Tibial nerve (tissue), 4 donors: ENCODE measurements around the gene HSPB3. TPM values are rescaled to one million over a fixed set of nuclear protein-coding genes. Genes with fewer than 3 reads are reported as not detected.

ENCODE experiments used
- DNase-seq, 2 donors: peaks; one replicate each; pipeline ENCODE4 v3.0.0-alpha.2; 2019; ENCODE audit warnings: low spot score in 2 of 2
- H3K27ac ChIP-seq, 4 donors: fragments of 200-600 bp; sonication (generic) in 3 of 4; one replicate each; pipeline ENCODE4 v1.5.1; 2017 to 2019; ENCODE audit warnings: mild to moderate bottlenecking in 1 of 4
- H3K27me3 ChIP-seq, 2 donors: fragments of 200-600 bp; sonication (generic) in 1 of 2; one replicate each; pipeline versions ENCODE4 v1.5.1 to v1.6.0; 2017 to 2019
- H3K36me3 ChIP-seq, 3 donors: fragments of 200-600 bp; sonication (generic); one replicate each; pipeline ENCODE4 v1.5.1; 2018 to 2019
- H3K4me1 ChIP-seq, 4 donors: fragments of 200-600 bp; sonication (generic) in 3 of 4; one replicate each; pipeline ENCODE4 v1.5.1; 2017 to 2019
- H3K4me3 ChIP-seq, 4 donors: fragments of 200-600 bp; sonication (generic) in 3 of 4; one replicate each; pipeline ENCODE4 v1.5.1; 2017 to 2019; ENCODE audit warnings: mild to moderate bottlenecking in 1 of 4, moderate library complexity in 1 of 4
- H3K9me3 ChIP-seq, 4 donors: fragments of 200-600 bp; sonication (generic) in 3 of 4; one replicate each; pipeline ENCODE4 v1.5.1; 2017 to 2019
- CTCF ChIP-seq, 5 experiments: fragments of 200-600 bp in 3 of 5; fragments of 450-650 bp in 2 of 5; sonication (generic) in 3 of 5; IDR thresholded peaks; one replicate each; pipeline ENCODE4 v1.5.1; 2016 to 2019; ENCODE audit warnings: antibody characterized with exemption in 5 of 5, mild to moderate bottlenecking in 3 of 5, moderate library complexity in 2 of 5
- EP300 ChIP-seq, 2 donors: sonication (generic); formaldehyde crosslinking; IDR thresholded peaks; one replicate each; pipeline ENCODE4 v1.6.1; 2017; ENCODE audit warnings: antibody characterized with exemption in 2 of 2, mild to moderate bottlenecking in 1 of 2
- POLR2A ChIP-seq, 2 donors: fragments of 450-650 bp; IDR thresholded peaks; one replicate each; pipeline ENCODE4 v1.6.1; 2017; ENCODE audit warnings: antibody characterized with exemption in 2 of 2, mild to moderate bottlenecking in 2 of 2, moderate library complexity in 2 of 2
- WGBS, 2 donors: methylation state at CpG; one replicate each; pipeline ENCODE4 v1.1.5; 2018; 5-methylcytosine and 5-hydroxymethylcytosine counted together
- total RNA-seq, 4 donors: library from RNA; depleted of rRNA; stranded (reverse); fragments of >200 nt; gene quantifications; one replicate each; pipeline ENCODE4 v1.1.0, GENCODE V29; 2016

The HSPB3 gene
- total RNA-seq, 4 donors from 2014 or later, result 0.66 to 1.7 TPM; not detected in 2

DNA sequence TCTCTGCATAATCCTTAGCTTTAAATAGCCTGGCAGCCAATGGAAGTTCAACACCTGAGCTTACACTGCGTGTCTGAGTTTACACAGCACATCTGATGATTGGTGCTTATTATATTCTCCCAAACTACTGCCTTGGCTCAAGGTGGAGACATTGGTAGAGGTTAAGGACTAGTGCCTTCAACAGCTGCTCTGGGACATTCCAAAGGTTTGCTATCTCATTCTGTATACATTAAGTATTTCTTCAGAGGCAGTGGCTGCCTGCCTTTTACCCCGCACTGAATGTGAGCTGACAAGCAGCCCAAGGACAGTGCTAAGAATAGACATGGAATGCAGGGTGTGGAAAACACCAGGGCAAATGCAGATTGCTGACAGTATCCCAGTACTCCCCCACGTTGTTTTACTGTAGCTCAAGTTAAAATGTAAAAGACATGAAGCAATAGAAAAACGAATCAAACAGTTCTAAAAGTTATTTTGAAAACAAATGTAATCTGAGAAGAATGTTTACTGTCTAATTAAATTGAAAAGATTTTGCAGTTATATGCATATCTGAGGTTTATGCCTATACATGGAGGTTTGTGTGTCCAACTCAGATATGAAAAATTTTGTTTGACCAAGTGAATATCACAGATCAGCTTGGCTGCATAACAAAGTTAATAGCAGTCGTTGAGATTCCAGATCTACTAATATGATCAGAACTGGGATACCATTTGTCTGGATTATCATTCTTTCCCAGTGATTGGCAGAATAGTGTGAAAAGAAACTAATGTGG lies 1.8 kb downstream of the HSPB3 start:
- Histone ChIP-seq H3K36me3 (no peaks in the 10 kb centered on the region), H3K27me3 (no peaks in the 10 kb centered on the region), H3K4me1 (peaks cover 0 to 9% (median 3%) of the 10 kb centered on the region in 4 donors), H3K4me3 (no peak overlapping the region), H3K27ac (no peak overlapping the region), H3K9me3 (no peaks in the 10 kb centered on the region)
- TF ChIP-seq EP300 (IDR thresholded peaks at IDR 0.05) (no peak), CTCF (IDR thresholded peaks at IDR 0.05) (no peak), POLR2A (IDR thresholded peaks at IDR 0.05) (no peak)
- 27 to 31% methylated on average over 5 of the region's 5 CpGs for WGBS, 2 donors
- DNase-seq, result no peak

DNA sequence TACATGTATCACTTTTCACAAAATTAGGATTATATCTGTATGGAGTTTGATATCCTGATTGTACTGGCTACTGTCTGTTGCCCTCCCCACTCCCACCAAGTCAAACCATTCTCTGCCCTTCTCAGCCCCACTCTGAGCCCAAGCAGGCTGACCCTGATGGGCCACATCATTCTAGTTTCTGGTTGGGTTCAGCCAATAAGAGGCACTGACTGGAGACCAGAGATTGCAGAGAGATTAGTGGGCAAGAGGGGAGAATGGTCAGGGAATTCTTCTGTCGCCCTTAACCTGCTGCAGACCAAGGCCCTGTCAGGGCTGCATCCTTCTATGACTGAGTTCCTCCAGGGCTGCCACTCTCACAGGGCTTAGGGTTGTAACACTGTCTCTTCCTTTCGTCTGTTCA lies 2.7 kb downstream of the HSPB3 start:
- WGBS, 2 donors, result 88% methylated on average over 2 of the region's 2 CpGs
- Histone ChIP-seq H3K9me3 (no peaks in the 10 kb centered on the region), H3K36me3 (no peaks in the 10 kb centered on the region), H3K27me3 (no peaks in the 10 kb centered on the region), H3K4me3 (no peak overlapping the region), H3K4me1 (peaks cover 0 to 9% (median 3%) of the 10 kb centered on the region in 4 donors), H3K27ac (no peak overlapping the region)
- no peak for DNase-seq
- TF ChIP-seq EP300 (IDR thresholded peaks at IDR 0.05) (no peak), CTCF (IDR thresholded peaks at IDR 0.05) (no peak), POLR2A (IDR thresholded peaks at IDR 0.05) (no peak)

DNA sequence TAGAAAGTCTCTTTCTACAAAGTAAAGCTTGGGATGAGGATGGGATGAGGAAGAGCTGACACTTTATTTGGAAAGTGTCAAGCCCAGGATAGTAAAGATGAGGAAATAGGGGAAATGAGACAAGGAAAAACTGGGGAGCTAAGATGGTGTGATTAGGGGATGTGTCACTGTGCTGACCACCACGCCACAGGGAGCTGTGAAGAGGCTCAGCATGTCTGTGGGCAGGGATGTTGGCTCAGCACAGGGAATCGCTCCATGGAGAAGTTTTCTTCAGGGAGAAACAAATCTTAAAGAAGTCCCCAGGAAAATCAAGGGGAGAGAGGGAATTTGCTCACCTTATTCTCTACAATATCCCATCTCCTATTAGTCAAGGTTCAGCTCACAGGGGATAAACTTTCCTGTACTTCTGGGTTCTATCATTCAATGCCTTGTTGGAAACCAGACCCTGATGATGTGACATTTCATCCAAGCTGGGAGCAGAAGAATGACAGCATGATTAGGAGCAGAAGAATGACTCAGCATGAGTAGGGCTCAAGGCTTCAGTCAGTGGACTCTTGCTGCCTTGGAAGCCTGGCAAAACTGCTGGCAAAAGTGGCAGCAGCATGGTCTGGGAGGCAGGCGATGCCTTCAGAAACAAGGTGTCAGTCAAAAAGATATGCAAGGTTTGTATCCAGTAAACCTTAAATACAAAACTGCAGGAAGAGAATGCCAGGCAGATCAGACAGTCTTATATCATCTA lies 4.9 kb downstream of the HSPB3 start:
- Histone ChIP-seq H3K4me1 (peaks cover 0 to 9% (median 3%) of the 10 kb centered on the region in 4 donors), H3K27me3 (no peaks in the 10 kb centered on the region), H3K9me3 (no peaks in the 10 kb centered on the region), H3K27ac (no peak overlapping the region), H3K4me3 (no peak overlapping the region), H3K36me3 (no peaks in the 10 kb centered on the region)
- WGBS, 2 donors, result 97% methylated on average over 3 of the region's 3 CpGs
- DNase-seq, result no peak
- TF ChIP-seq CTCF (IDR thresholded peaks at IDR 0.05) (no peak), POLR2A (IDR thresholded peaks at IDR 0.05) (no peak), EP300 (IDR thresholded peaks at IDR 0.05) (no peak)

GRCh38 chr5:54462281-54462680 lies 6.8 kb downstream of the HSPB3 start:
- no peak for DNase-seq
- no peaks in the 10 kb centered on the region for H3K9me3 ChIP-seq
- H3K4me3 ChIP-seq, result no peak overlapping the region
- peaks cover 0 to 4% (median under 1%) of the 10 kb centered on the region in 4 donors for H3K4me1 ChIP-seq
- H3K36me3 ChIP-seq, result no peaks in the 10 kb centered on the region
- TF ChIP-seq POLR2A (IDR thresholded peaks at IDR 0.05) (no peak), CTCF (IDR thresholded peaks at IDR 0.05) (no peak), EP300 (IDR thresholded peaks at IDR 0.05) (no peak)
- 70 to 72% methylated on average over 5 of the region's 5 CpGs for WGBS, 2 donors
- H3K27ac ChIP-seq, result no peak overlapping the region
- no peaks in the 10 kb centered on the region for H3K27me3 ChIP-seq

DNA sequence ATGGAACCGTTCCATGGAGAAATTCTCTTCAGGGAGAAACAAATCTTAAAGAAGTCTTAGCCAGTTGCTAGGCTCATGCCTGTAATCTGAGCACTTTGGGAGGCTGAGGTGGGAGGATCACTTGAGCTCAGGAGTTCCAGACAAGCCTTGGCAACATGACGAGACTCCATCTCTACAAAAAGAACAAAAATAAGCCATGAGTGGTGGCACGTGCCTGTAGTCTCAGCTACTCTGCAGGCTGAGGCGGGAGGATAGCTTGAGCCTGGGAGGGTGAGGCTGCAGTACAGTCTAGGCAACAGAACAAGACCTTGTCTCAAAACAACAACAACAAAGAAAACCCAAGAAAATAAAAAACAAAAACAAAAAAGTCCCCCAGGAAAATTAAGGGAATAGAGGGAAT lies 8.2 kb downstream of the HSPB3 start:
- no peak for DNase-seq
- Histone ChIP-seq H3K4me3 (no peak overlapping the region), H3K36me3 (no peaks in the 10 kb centered on the region), H3K4me1 (no peaks in the 10 kb centered on the region), H3K9me3 (no peaks in the 10 kb centered on the region), H3K27me3 (no peaks in the 10 kb centered on the region), H3K27ac (no peak overlapping the region)
- 65 to 67% methylated on average over 4 of the region's 4 CpGs for WGBS, 2 donors
- TF ChIP-seq CTCF (IDR thresholded peaks at IDR 0.05) (no peak), EP300 (IDR thresholded peaks at IDR 0.05) (no peak), POLR2A (IDR thresholded peaks at IDR 0.05) (no peak)
